Mesodermal cell (in vitro differentiated cells): ENCODE results near the gene DPM2.

Experiments used
- H3K27ac ChIP-seq: 2 replicates; pipeline ENCODE4 v1.7.0; 2013; ENCODE audit warnings: mild to moderate bottlenecking, low read depth, low read length, moderate library complexity; ENCODE audit not compliant: severe bottlenecking
- H3K36me3 ChIP-seq: 2 replicates; pipeline ENCODE4 v1.7.1; 2013; ENCODE audit warnings: mild to moderate bottlenecking, low read length, moderate library complexity; ENCODE audit not compliant: control insufficient read depth, insufficient read depth
- H3K4me1 ChIP-seq: one replicate; pipeline ENCODE4 v1.7.1; 2013; ENCODE audit warnings: mild to moderate bottlenecking, low read length; ENCODE audit not compliant: insufficient read depth, control insufficient read depth, poor library complexity, severe bottlenecking
- H3K4me3 ChIP-seq: 2 replicates; pipeline ENCODE4 v1.7.0; 2013; ENCODE audit warnings: low read length, control low read depth, mild to moderate bottlenecking; ENCODE audit not compliant: insufficient read depth, poor library complexity, severe bottlenecking; ENCODE audit errors: extremely low read depth
- H3K9me3 ChIP-seq: 2 replicates; pipeline ENCODE4 v1.7.1; 2013; ENCODE audit warnings: mild to moderate bottlenecking, low read length, moderate library complexity; ENCODE audit not compliant: control insufficient read depth
- WGBS, 2 experiments: methylation state at CpG; one replicate each; pipeline ENCODE4 v1.1.5; 2013; ENCODE audit warnings: missing lambda C conversion rate in 2 of 2; ENCODE audit not compliant: insufficient coverage in 2 of 2; 5-methylcytosine and 5-hydroxymethylcytosine counted together

The DPM2 gene

GRCh38 chr9:127962278-127962677 lies 24.6 kb upstream of the DPM2 start:
- Histone ChIP-seq H3K4me1 (peaks cover 39% of the 10 kb centered on the region), H3K9me3 (no peaks in the 10 kb centered on the region), H3K36me3 (peaks cover 5% of the 10 kb centered on the region), H3K27ac (no peak overlapping the region), H3K4me3 (no peak overlapping the region)
- 56 to 61% methylated on average over 3 of the region's 3 CpGs for WGBS, 2 experiments

GRCh38 chr9:127961613-127962155 lies 24.0 kb upstream of the DPM2 start:
- H3K36me3 ChIP-seq = peaks cover 5% of the 10 kb centered on the region
- H3K9me3 ChIP-seq = no peaks in the 10 kb centered on the region
- H3K4me3 ChIP-seq = no peak overlapping the region
- WGBS, 2 experiments = 93 to 95% methylated on average over 10 to 13 of the region's 13 CpGs
- H3K4me1 ChIP-seq = peaks cover 36% of the 10 kb centered on the region
- H3K27ac ChIP-seq = no peak overlapping the region

- H3K9me3 ChIP-seq = no peaks in the 10 kb centered on the region
- WGBS, 2 experiments = 100% methylated on average over 1 of the region's 2 CpGs
- peaks cover 5% of the 10 kb centered on the region for H3K36me3 ChIP-seq
- H3K4me3 ChIP-seq = no peak overlapping the region
- H3K27ac ChIP-seq = no peak overlapping the region
- peaks cover 30% of the 10 kb centered on the region for H3K4me1 ChIP-seq
Measured at GRCh38 chr9:127961155-127961490, 23.5 kb upstream of the DPM2 start.

GRCh38 chr9:127960410-127961154 lies 22.9 kb upstream of the DPM2 start:
- H3K36me3 ChIP-seq = peaks cover 5% of the 10 kb centered on the region
- peak overlapping the region; percentile 29 for H3K27ac ChIP-seq
- WGBS, 2 experiments = 85 to 96% methylated on average over 8 to 9 of the region's 11 CpGs
- no peaks in the 10 kb centered on the region for H3K9me3 ChIP-seq
- no peak overlapping the region for H3K4me3 ChIP-seq
- H3K4me1 ChIP-seq = peaks cover 25% of the 10 kb centered on the region

- no peak overlapping the region for H3K4me3 ChIP-seq
- WGBS, 2 experiments = 94 to 100% methylated on average over 2 of the region's 2 CpGs
- H3K9me3 ChIP-seq = no peaks in the 10 kb centered on the region
Measured at GRCh38 chr9:127959841-127960409, 22.3 kb upstream of the DPM2 start.

GRCh38 chr9:127959398-127959797 lies 21.7 kb upstream of the DPM2 start:
- peaks cover 5% of the 10 kb centered on the region for H3K36me3 ChIP-seq
- peaks cover 23% of the 10 kb centered on the region for H3K4me1 ChIP-seq
- no peaks in the 10 kb centered on the region for H3K9me3 ChIP-seq
- no peak overlapping the region for H3K27ac ChIP-seq
- no peak overlapping the region for H3K4me3 ChIP-seq
- 78 to 92% methylated on average over 2 to 4 of the region's 4 CpGs for WGBS, 2 experiments

More at GRCh38 chr9:127959841-127960409, 22.3 kb upstream of the DPM2 start:
- peaks cover 24% of the 10 kb centered on the region for H3K4me1 ChIP-seq
- H3K27ac ChIP-seq = no peak overlapping the region
- peaks cover 5% of the 10 kb centered on the region for H3K36me3 ChIP-seq

- Histone ChIP-seq H3K4me1 (peaks cover 16% of the 10 kb centered on the region), H3K4me3 (no peak overlapping the region), H3K27ac (no peak overlapping the region), H3K9me3 (no peaks in the 10 kb centered on the region), H3K36me3 (peaks cover 5% of the 10 kb centered on the region)
- WGBS, 2 experiments = no CpG with 5 or more reads among the region's 1 CpG
Measured at GRCh38 chr9:127958728-127959127, 21.1 kb upstream of the DPM2 start.

- WGBS, 2 experiments = 73 to 74% methylated on average over 11 of the region's 12 CpGs
- no peaks in the 10 kb centered on the region for H3K9me3 ChIP-seq
- H3K36me3 ChIP-seq = peaks cover 5% of the 10 kb centered on the region
- no peak overlapping the region for H3K4me3 ChIP-seq
- peaks cover 5% of the 10 kb centered on the region for H3K4me1 ChIP-seq
- no peak overlapping the region for H3K27ac ChIP-seq
Measured at GRCh38 chr9:127955294-127956015, 17.8 kb upstream of the DPM2 start.

GRCh38 chr9:127954831-127955293 lies 17.2 kb upstream of the DPM2 start:
- no peak overlapping the region for H3K4me3 ChIP-seq
- peaks cover 5% of the 10 kb centered on the region for H3K4me1 ChIP-seq
- H3K36me3 ChIP-seq = peaks cover 9% of the 10 kb centered on the region
- H3K9me3 ChIP-seq = no peaks in the 10 kb centered on the region
- 79 to 87% methylated on average over 5 to 9 of the region's 13 CpGs for WGBS, 2 experiments
- H3K27ac ChIP-seq = no peak overlapping the region

GRCh38 chr9:127953768-127954505 lies 16.3 kb upstream of the DPM2 start:
- H3K4me1 ChIP-seq = peaks cover 5% of the 10 kb centered on the region
- no peaks in the 10 kb centered on the region for H3K9me3 ChIP-seq
- H3K36me3 ChIP-seq = peaks cover 16% of the 10 kb centered on the region
- WGBS, 2 experiments = 96% methylated on average over 16 to 17 of the region's 17 CpGs
- no peak overlapping the region for H3K4me3 ChIP-seq
- H3K27ac ChIP-seq = no peak overlapping the region
